GM12878 (cell line): ENCODE results near the gene FKBP7. TPM values are rescaled to one million over a fixed set of nuclear protein-coding genes. Genes with fewer than 3 reads are reported as not detected.

Source experiments
- ATAC-seq: fragments of 200-7000 bp; cut with Tn5 transposase; 3 replicates; pipeline ENCODE4 v1.9.1; 2020; ENCODE audit warnings: mild to moderate bottlenecking, moderate library complexity
- BruUV-seq: library from RNA; stranded (reverse); fragments of 400-500 nt; replicated peaks from 2 replicates; lab custom pipeline; 2021; lab: Mats Ljungman, UMichigan
- CTCF ChIA-PET: fragments of 300-600 bp; sonication (Branson Sonifier 250); formaldehyde crosslinking; extraction: SDS; loops from one replicate; lab custom pipeline; 2021; ENCODE audit warnings: inconsistent platforms; lab: Yijun Ruan, JAX
- POLR2A ChIA-PET: fragments of 350-600 bp; formaldehyde crosslinking; extraction: SDS; loops from one replicate; lab custom pipeline; 2021; ENCODE audit warnings: inconsistent platforms; lab: Charles Lee
- RAD21 ChIA-PET: fragments of 300-600 bp; sonication (Branson Sonifier 250); formaldehyde crosslinking; loops from one replicate; lab custom pipeline; 2023; ENCODE audit warnings: antibody characterized with exemption; ENCODE audit not compliant: unreplicated experiment; lab: Charles Lee
- SMC1A ChIA-PET: fragments of 300-600 bp; sonication (Branson Sonifier 250); formaldehyde crosslinking; loops from one replicate; lab custom pipeline; 2023; ENCODE audit not compliant: unreplicated experiment, uncharacterized antibody; lab: Charles Lee
- DNase-seq: peaks from one replicate; pipeline ENCODE4 v3.0.0-alpha.2; 2011; ENCODE audit warnings: low read depth, low spot score
- FAIRE-seq: peaks from 3 replicates; lab custom pipeline; 2011; peaks lifted over from hg19 to GRCh38; lab: Jason Lieb, UNC
- H2AFZ ChIP-seq: 2 replicates; pipeline ENCODE4 v1.6.0; 2011; ENCODE audit warnings: low read depth, low read length, control low read depth; ENCODE audit not compliant: control insufficient read depth
- H3K27ac ChIP-seq: 2 replicates; pipeline ENCODE4 v1.5.1; 2011; ENCODE audit warnings: control low read depth; ENCODE audit not compliant: control insufficient read depth, insufficient read depth
- H3K27me3 ChIP-seq, 2 experiments: replicated peaks in 1 of 2; 2 replicates each; pipeline versions ENCODE4 v1.6.0 to v1.6.1; 2011; ENCODE audit warnings: low read length in 1 of 2; ENCODE audit not compliant: control insufficient read depth in 2 of 2, insufficient read depth in 2 of 2
- H3K36me3 ChIP-seq, 2 experiments: 2 replicates each; pipeline ENCODE4 v1.5.1; 2011; ENCODE audit warnings: low read length in 1 of 2; ENCODE audit not compliant: control insufficient read depth in 2 of 2, insufficient read depth in 2 of 2
- H3K4me1 ChIP-seq: 2 replicates; pipeline ENCODE4 v1.6.1; 2011; ENCODE audit warnings: mild to moderate bottlenecking, low read length, moderate library complexity, mixed read lengths; ENCODE audit not compliant: control insufficient read depth, insufficient read depth
- H3K4me2 ChIP-seq: 2 replicates; pipeline ENCODE4 v1.6.0; 2011; ENCODE audit warnings: control low read depth; ENCODE audit not compliant: control insufficient read depth, insufficient read depth
- H3K4me3 ChIP-seq: fragments of 200-600 bp; sonication (generic); 2 replicates; pipeline ENCODE4 v1.5.1; 2016
- H3K79me2 ChIP-seq: 2 replicates; pipeline ENCODE4 v1.6.0; 2011; ENCODE audit warnings: low read length; ENCODE audit not compliant: control insufficient read depth, insufficient read depth
- H3K9ac ChIP-seq: 2 replicates; pipeline ENCODE4 v1.8.0; 2011; ENCODE audit warnings: low read length, control low read depth, mixed read lengths; ENCODE audit not compliant: control insufficient read depth, insufficient read depth
- H3K9me3 ChIP-seq: replicated peaks from 3 replicates; pipeline ENCODE4 v1.5.1; 2011; ENCODE audit warnings: mild to moderate bottlenecking, low read length; ENCODE audit not compliant: control insufficient read depth, insufficient read depth
- H4K20me1 ChIP-seq: 2 replicates; pipeline ENCODE4 v1.6.0; 2011; ENCODE audit not compliant: control insufficient read depth, insufficient read depth
- ASH2L ChIP-seq: fragments of 300-600, 200-600 bp; sonication (generic); IDR thresholded peaks from 2 replicates; pipeline ENCODE4 v1.6.1; 2017; ENCODE audit warnings: low read depth, mild to moderate bottlenecking, borderline replicate concordance
- BCL3 ChIP-seq: IDR thresholded peaks from 2 replicates; pipeline ENCODE4 v1.6.1; 2011; ENCODE audit warnings: borderline replicate concordance, low read depth, mild to moderate bottlenecking, moderate library complexity, low read length; ENCODE audit not compliant: insufficient read depth, poor library complexity, severe bottlenecking
- IRF4 ChIP-seq: IDR thresholded peaks from 2 replicates; pipeline ENCODE4 v1.6.1; 2011; ENCODE audit warnings: low read depth, low read length
- MEF2A ChIP-seq: IDR thresholded peaks from 2 replicates; pipeline ENCODE4 v1.6.1; 2011; ENCODE audit warnings: low read depth, mild to moderate bottlenecking, low read length, moderate library complexity; ENCODE audit not compliant: insufficient read depth
- NFYB ChIP-seq: IDR thresholded peaks from 2 replicates; pipeline ENCODE4 v1.6.1; 2011; ENCODE audit warnings: low read depth, mild to moderate bottlenecking, low read length, improper control_type of control experiment, moderate library complexity; ENCODE audit not compliant: insufficient read depth
- NR2C1 ChIP-seq: fragments of 450-650 bp; IDR thresholded peaks from 2 replicates; pipeline ENCODE4 v1.6.1; 2017; ENCODE audit warnings: antibody characterized with exemption, mild to moderate bottlenecking, moderate library complexity
- POU2F2 ChIP-seq: IDR thresholded peaks from 3 replicates; pipeline ENCODE4 v1.6.1; 2011; ENCODE audit warnings: low read depth, mild to moderate bottlenecking, low read length, borderline replicate concordance
- STAT3 ChIP-seq: IDR thresholded peaks from 2 replicates; pipeline ENCODE4 v1.6.1; 2011; ENCODE audit warnings: low read depth, low read length, improper control_type of control experiment
- SUPT20H ChIP-seq: IDR thresholded peaks from 2 replicates; pipeline ENCODE4 v1.6.1; 2011; ENCODE audit warnings: low read depth, mild to moderate bottlenecking, low read length, moderate library complexity, borderline replicate concordance; ENCODE audit not compliant: control insufficient read depth
- ZBED1 ChIP-seq: IDR thresholded peaks from 2 replicates; pipeline ENCODE4 v1.6.1; 2016; ENCODE audit warnings: borderline replicate concordance
- ZNF622 ChIP-seq: fragments of 450-650 bp; IDR thresholded peaks from 2 replicates; pipeline ENCODE4 v1.6.1; 2017; ENCODE audit warnings: mild to moderate bottlenecking, inconsistent platforms
- WGBS: methylation state at CpG from one replicate; pipeline ENCODE4 v1.1.6; 2016; ENCODE audit warnings: low lambda C conversion rate; ENCODE audit not compliant: insufficient replicate concordance, insufficient coverage; ENCODE audit errors: missing lambda C conversion rate; 5-methylcytosine and 5-hydroxymethylcytosine counted together
- in situ Hi-C: fragments of 300-500 bp; cut with MboI; formaldehyde crosslinking; loops from 9 replicates; pipeline ENCODE4 v1.14.3; 2018; ENCODE audit warnings: mixed read lengths
- intact Hi-C: fragments of 100-400 bp; cut with micrococcal nuclease; formaldehyde crosslinking; loops from one replicate; pipeline ENCODE4 v1.14.2; 2022; ENCODE audit not compliant: unreplicated experiment
- polyA plus RNA-seq, 11 experiments: library from polyadenylated mRNA; depleted of rRNA in 4 of 11; unstranded in 6 of 11; stranded (reverse) in 5 of 11; fragments of >200 nt; fragmentation: Nextera tagmentation in 4 of 11; fragmentation: Illumina TruSeq in 1 of 11; extraction: Ambion mirVana in 4 of 11; extraction: Trizol in 1 of 11; gene quantifications; 1 replicate in 1 of 11; 2 replicates in 10 of 11; pipeline versions ENCODE4 v1.2.1 to v1.2.3, GENCODE V29; 2011 to 2016; ENCODE audit warnings: inconsistent platforms in 2 of 11, missing spikeins in 2 of 11, low read depth in 1 of 11
- total RNA-seq, 4 experiments: library from RNA; depleted of rRNA in 3 of 4; stranded (reverse); fragments of >200 nt in 3 of 4; fragmentation: Illumina TruSeq in 1 of 4; extraction: Trizol in 1 of 4; gene quantifications; 2 replicates each; pipeline versions ENCODE4 v1.2.1 to v1.2.3, GENCODE V29; 2013 to 2021
- TF ChIP-seq, protein P1 (sequence below): IDR thresholded peaks from 2 replicates; pipeline ENCODE4 v1.6.1; 2011; ENCODE audit warnings: low read depth, low read length, improper control_type of control experiment, borderline replicate concordance

FKBP7 gene
- total and polyA plus RNA-seq, 10 of the 15 experiments (the other 5 are each of a cell fraction or from before 2014, with no cell fraction given) = 5.6 to 16.7 (median 12.5) TPM

- Histone ChIP-seq H4K20me1 (no peaks in the 10 kb centered on the region), H3K4me2 (no peak overlapping the region), H3K4me1 (no peaks in the 10 kb centered on the region), H3K36me3 (peaks cover 0 to 2% of the 10 kb centered on the region in 2 experiments; a peak in 1 of 4 replicates), H3K4me3 (no peak overlapping the region), H3K9me3 (no peaks in the 10 kb centered on the region), H2AFZ (no peak overlapping the region), H3K27ac (no peak overlapping the region), H3K79me2 (no peaks in the 10 kb centered on the region), H3K9ac (no peak overlapping the region), H3K27me3 (no peaks in the 10 kb centered on the region)
- ChIA-PET SMC1A (interaction anchor here (1.2 to 3.1 kb wide), 6 partner anchors 10 to 72 kb away, joined by 3 to 16 read pairs (median 6); no protein-coding TSS in a partner anchor), POLR2A (interaction anchor here (1.0 kb wide), 1 partner anchor 18 kb away, joined by 4 read pairs; no protein-coding TSS in a partner anchor), RAD21 (interaction anchor here (1.0 kb wide), 1 partner anchor 26 kb away, joined by 3 read pairs; no protein-coding TSS in a partner anchor), CTCF (interaction anchor here (1.1 to 1.3 kb wide), 2 partner anchors 14 to 17 kb away, joined by 3 to 6 read pairs; no protein-coding TSS in a partner anchor)
- TF ChIP-seq MEF2A (no peak), BCL3 (no peak), ZNF622 (no peak), IRF4 (no peak), ASH2L (no peak), POU2F2 (no peak), ZBED1 (no peak), NFYB (no peak), SUPT20H (no peak), STAT3 (no peak), NR2C1 (no peak)
- TF ChIP-seq, protein P1, sequence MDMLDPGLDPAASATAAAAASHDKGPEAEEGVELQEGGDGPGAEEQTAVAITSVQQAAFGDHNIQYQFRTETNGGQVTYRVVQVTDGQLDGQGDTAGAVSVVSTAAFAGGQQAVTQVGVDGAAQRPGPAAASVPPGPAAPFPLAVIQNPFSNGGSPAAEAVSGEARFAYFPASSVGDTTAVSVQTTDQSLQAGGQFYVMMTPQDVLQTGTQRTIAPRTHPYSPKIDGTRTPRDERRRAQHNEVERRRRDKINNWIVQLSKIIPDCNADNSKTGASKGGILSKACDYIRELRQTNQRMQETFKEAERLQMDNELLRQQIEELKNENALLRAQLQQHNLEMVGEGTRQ = no peak
- DNase-seq (no peak), FAIRE-seq (no peak), ATAC-seq (no peak)
- BruUV-seq = no TSS peak
- in situ Hi-C loops = no loop called here
- WGBS = 100% methylated on average over 2 of the region's 2 CpGs
- intact Hi-C loops = no loop called here
Measured at GRCh38 chr2:178506524-178506923, 28.1 kb upstream of the FKBP7 start.
